ENCODE data around the gene LHFPL3. TPM values are rescaled to one million over a fixed set of nuclear protein-coding genes. Genes with fewer than 3 reads are reported as not detected.
A peak's percentile ranks its signal among the peaks of the same experiment; 100 is the strongest.

The LHFPL3 gene
- total RNA-seq, 8 experiments from 2014 or later: 1.0 to 26.2 (median 5.0) TPM; not detected in 1

GRCh38 chr7:104807671-104808070, 479.3 kb downstream of the LHFPL3 start:
- in situ Hi-C loops (cut with MboI; ENCODE audit: low pct_unique_long_range_greater_than_20kb in 2 of 9, low sequenced_read_pairs in 9 of 9, unreplicated experiment in 9 of 9): no loop called here
- H3K27ac ChIP-seq: no peak overlapping the region
- 4 to 80% (median 26%) methylated on average over 1 to 6 of the region's 6 CpGs; no CpG with 5 or more reads in 1 of the 10 experiments for WGBS, 10 experiments
- no peaks in the 10 kb centered on the region for H3K4me1 ChIP-seq (replicated peaks in 1 of 2)
- H3K4me3 ChIP-seq: no peak overlapping the region
- no peak for ATAC-seq (replicated peaks in 6 of 8)

GRCh38 chr7:104809906-104810305, 481.5 kb downstream of the LHFPL3 start:
- 86 to 100% (median 100%) methylated on average over 1 to 2 of the region's 2 CpGs; no CpG with 5 or more reads in 5 of the 10 experiments for WGBS, 10 experiments
- Histone ChIP-seq H3K27ac (no peak overlapping the region), H3K4me3 (no peak overlapping the region), H3K4me1 (replicated peaks in 1 of 2) (no peaks in the 10 kb centered on the region)
- in situ Hi-C loops (cut with MboI; ENCODE audit: low pct_unique_long_range_greater_than_20kb in 2 of 9, low sequenced_read_pairs in 9 of 9, unreplicated experiment in 9 of 9): no loop called here
- ATAC-seq (replicated peaks in 6 of 8): no peak

GRCh38 chr7:104814126-104814525, 485.7 kb downstream of the LHFPL3 start:
- in situ Hi-C loops (cut with MboI; ENCODE audit: low pct_unique_long_range_greater_than_20kb in 2 of 9, low sequenced_read_pairs in 9 of 9, unreplicated experiment in 9 of 9): no loop called here
- no peak overlapping the region for H3K4me3 ChIP-seq
- 83 to 100% (median 100%) methylated on average over 1 to 2 of the region's 3 CpGs; no CpG with 5 or more reads in 7 of the 10 experiments for WGBS, 10 experiments
- peaks cover 3 to 4% of the 10 kb centered on the region in 2 donors for H3K4me1 ChIP-seq (replicated peaks in 1 of 2)
- ATAC-seq (replicated peaks in 6 of 8): peak in 1 of 8 experiments; percentile 62
- no peak overlapping the region for H3K27ac ChIP-seq

- peak in 1 of 8 experiments; percentile 14 for ATAC-seq (replicated peaks in 6 of 8)
- in situ Hi-C loops (cut with MboI; ENCODE audit: low pct_unique_long_range_greater_than_20kb in 2 of 9, low sequenced_read_pairs in 9 of 9, unreplicated experiment in 9 of 9): no loop called here
- Histone ChIP-seq H3K4me1 (replicated peaks in 1 of 2) (peaks cover 10 to 11% of the 10 kb centered on the region in 2 donors), H3K27ac (no peak overlapping the region), H3K4me3 (no peak overlapping the region)
- 8 to 100% (median 75%) methylated on average over 1 to 9 of the region's 17 CpGs; no CpG with 5 or more reads in 3 of the 10 experiments for WGBS, 10 experiments
Observed at GRCh38 chr7:104814671-104815400, 486.4 kb downstream of the LHFPL3 start.

GRCh38 chr7:104816537-104816936, 488.1 kb downstream of the LHFPL3 start:
- WGBS, 10 experiments: 0 to 87% (median 50%) methylated on average over 1 to 2 of the region's 2 CpGs; no CpG with 5 or more reads in 3 of the 10 experiments
- Histone ChIP-seq H3K4me3 (no peak overlapping the region), H3K4me1 (replicated peaks in 1 of 2) (peaks cover 27 to 28% of the 10 kb centered on the region in 2 donors), H3K27ac (no peak overlapping the region)
- in situ Hi-C loops (cut with MboI; ENCODE audit: low pct_unique_long_range_greater_than_20kb in 2 of 9, low sequenced_read_pairs in 9 of 9, unreplicated experiment in 9 of 9): no loop called here
- ATAC-seq (replicated peaks in 6 of 8): no peak

DNA sequence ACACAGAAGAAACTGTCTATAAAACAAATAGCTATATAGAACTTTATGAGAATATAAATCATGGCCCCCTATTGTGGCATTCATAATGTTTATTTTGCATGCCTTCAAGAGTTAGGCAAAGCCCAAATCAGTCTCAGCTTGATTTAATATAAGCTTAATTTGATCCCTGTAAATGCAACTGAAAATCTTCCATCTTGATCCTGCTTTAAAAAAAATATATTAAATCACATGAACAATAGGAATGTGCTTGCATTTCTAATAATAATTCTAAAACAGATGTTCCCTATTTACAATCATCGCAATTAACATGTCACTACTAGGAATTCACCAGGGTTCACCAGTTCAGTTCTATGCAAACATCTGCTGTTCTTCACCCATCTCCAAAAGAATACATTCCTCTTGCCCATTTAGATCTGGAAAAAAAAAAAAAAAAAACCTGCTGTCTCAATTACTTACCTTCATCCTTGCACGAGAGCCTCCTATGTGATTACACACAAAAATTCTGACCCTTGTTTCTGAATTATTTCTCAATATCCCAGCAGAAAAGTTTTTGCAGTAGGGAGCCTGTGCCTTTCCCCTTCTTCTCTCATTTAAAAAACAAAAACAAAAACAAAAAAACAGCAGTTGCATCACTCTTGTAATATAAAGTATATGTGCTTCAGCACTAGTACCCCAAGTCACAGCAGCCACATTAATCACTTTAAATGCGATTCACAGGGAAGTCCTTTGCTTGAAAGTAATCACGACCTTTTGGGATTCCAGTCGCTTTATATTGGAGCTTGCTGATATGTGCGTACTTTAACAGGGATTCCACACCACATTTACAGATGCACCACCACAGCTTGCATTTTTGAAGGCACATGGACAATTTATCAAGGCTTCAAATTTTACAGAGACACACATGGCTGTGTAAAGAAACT, 490.8 kb downstream of the LHFPL3 start:
- peak in 4 of 8 experiments; percentile 24 to 83 (median 74) for ATAC-seq (replicated peaks in 6 of 8)
- peaks cover 27 to 30% of the 10 kb centered on the region in 2 donors for H3K4me1 ChIP-seq (replicated peaks in 1 of 2)
- no peak overlapping the region for H3K27ac ChIP-seq
- no peak overlapping the region for H3K4me3 ChIP-seq
- WGBS, 10 experiments: 0 to 100% (median 28%) methylated on average over 1 to 6 of the region's 6 CpGs; no CpG with 5 or more reads in 1 of the 10 experiments
- in situ Hi-C loops (cut with MboI; ENCODE audit: low pct_unique_long_range_greater_than_20kb in 2 of 9, low sequenced_read_pairs in 9 of 9, unreplicated experiment in 9 of 9): no loop called here

GRCh38 chr7:104820836-104821535, 492.6 kb downstream of the LHFPL3 start:
- peak in 3 of 8 experiments; percentile 35 to 58 (median 55) for ATAC-seq (replicated peaks in 6 of 8)
- WGBS, 10 experiments: 0 to 100% (median 71%) methylated on average over 1 to 7 of the region's 10 CpGs; no CpG with 5 or more reads in 2 of the 10 experiments
- Histone ChIP-seq H3K4me3 (no peak overlapping the region), H3K27ac (no peak overlapping the region), H3K4me1 (replicated peaks in 1 of 2) (peaks cover 27 to 30% of the 10 kb centered on the region in 2 donors)
- in situ Hi-C loops (cut with MboI; ENCODE audit: low pct_unique_long_range_greater_than_20kb in 2 of 9, low sequenced_read_pairs in 9 of 9, unreplicated experiment in 9 of 9): no loop called here

DNA sequence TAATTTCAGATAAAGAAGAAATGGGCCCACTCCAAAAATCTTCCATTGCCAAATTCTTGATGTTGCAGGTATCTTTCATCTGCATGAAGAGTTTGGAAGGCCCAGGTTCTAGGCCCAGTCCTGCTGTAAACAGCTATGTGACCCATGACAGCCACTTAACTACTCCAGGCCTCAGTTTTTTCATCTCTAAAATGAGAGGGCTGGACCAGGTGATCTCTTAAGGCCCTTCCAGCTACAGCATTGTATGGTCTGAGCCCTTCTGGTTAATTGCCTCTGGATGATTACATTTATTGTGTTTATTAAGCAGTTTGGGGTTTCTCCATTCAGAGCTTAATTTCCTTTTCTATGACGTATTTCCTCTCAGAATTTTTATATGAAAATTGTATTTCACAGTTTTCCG, 494.8 kb downstream of the LHFPL3 start:
- Histone ChIP-seq H3K4me3 (no peak overlapping the region), H3K27ac (no peak overlapping the region), H3K4me1 (replicated peaks in 1 of 2) (peaks cover 27 to 30% of the 10 kb centered on the region in 2 donors)
- in situ Hi-C loops (cut with MboI; ENCODE audit: low pct_unique_long_range_greater_than_20kb in 2 of 9, low sequenced_read_pairs in 9 of 9, unreplicated experiment in 9 of 9): no loop called here
- no peak for ATAC-seq (replicated peaks in 6 of 8)
- WGBS, 10 experiments: 75 to 100% (median 100%) methylated on average over 1 to 2 of the region's 2 CpGs

DNA sequence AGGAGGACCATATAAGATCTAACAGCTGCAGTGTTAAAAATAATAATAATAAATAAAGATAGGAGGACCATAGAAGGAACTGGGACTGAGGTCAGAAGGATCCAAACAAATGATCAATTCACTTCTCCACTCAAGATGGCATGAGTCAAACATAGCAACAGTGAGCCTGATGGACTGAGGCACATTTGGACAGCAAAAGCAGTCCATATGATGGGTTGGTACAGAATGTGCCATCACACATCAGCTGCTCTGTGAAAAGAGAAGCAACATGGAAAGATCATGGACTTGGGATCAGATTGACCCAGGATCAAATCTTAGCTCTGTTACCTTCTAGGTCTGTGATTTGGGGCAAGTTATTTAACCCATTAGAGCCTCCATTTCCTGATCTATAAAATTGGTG, 496.7 kb downstream of the LHFPL3 start:
- no peak for ATAC-seq (replicated peaks in 6 of 8)
- Histone ChIP-seq H3K27ac (no peak overlapping the region), H3K4me1 (replicated peaks in 1 of 2) (peaks cover 14 to 16% of the 10 kb centered on the region in 2 donors), H3K4me3 (no peak overlapping the region)
- in situ Hi-C loops (cut with MboI; ENCODE audit: low pct_unique_long_range_greater_than_20kb in 2 of 9, low sequenced_read_pairs in 9 of 9, unreplicated experiment in 9 of 9): loop anchor here in 1 of 9 experiments (25.0 kb wide), 2 partner anchors 188 to 563 kb away; no protein-coding TSS in a partner anchor

DNA sequence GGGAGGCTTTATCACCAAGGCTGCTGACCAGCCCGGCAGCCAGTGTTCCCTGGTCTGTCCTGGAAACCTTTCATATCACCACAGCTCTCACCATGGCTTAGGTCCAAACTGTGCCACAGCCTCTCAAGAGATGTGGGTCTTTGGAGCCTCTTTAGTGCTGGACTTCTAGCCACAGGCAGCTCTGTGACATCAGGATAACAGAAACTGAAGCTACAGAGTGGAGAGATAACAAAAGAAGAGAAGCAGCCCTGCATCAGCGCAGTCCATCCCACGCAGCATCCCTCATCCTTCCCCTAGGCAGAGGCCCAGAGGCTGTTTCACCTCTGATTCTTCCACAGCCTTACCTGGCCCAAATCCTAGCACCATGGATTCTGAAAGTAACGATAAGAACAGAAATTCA, 497.7 kb downstream of the LHFPL3 start:
- Histone ChIP-seq H3K4me3 (no peak overlapping the region), H3K4me1 (replicated peaks in 1 of 2) (peaks cover 4 to 6% of the 10 kb centered on the region in 2 donors), H3K27ac (no peak overlapping the region)
- 0 to 100% (median 83%) methylated on average over 1 to 4 of the region's 4 CpGs; no CpG with 5 or more reads in 2 of the 10 experiments for WGBS, 10 experiments
- in situ Hi-C loops (cut with MboI; ENCODE audit: low pct_unique_long_range_greater_than_20kb in 2 of 9, low sequenced_read_pairs in 9 of 9, unreplicated experiment in 9 of 9): loop anchor here in 1 of 9 experiments (25.0 kb wide), 2 partner anchors 189 to 564 kb away; no protein-coding TSS in a partner anchor
- no peak for ATAC-seq (replicated peaks in 6 of 8)

DNA sequence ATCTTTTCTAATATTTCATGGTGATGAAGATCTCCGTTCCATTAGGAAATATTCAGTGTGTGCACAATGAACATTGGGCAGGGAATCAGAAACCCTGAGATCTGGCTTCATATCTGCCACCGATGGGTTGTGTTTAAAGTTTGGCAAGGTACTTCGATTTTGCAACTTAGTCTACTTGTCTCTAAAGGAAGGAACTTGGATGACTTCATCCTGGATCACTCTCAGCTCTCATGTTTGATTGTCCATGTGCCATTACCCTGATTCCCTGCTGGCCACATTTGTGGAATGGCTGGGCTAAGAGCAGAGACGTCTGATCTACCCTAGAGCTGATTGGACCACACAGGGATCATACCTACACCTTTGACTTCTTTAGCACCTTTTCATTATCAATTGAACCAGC, 508.6 kb downstream of the LHFPL3 start:
- H3K4me3 ChIP-seq: no peak overlapping the region
- H3K27ac ChIP-seq: no peak overlapping the region
- H3K4me1 ChIP-seq (replicated peaks in 1 of 2): peaks cover 3 to 9% of the 10 kb centered on the region in 2 donors
- WGBS, 10 experiments: 0 to 100% (median 78%) methylated on average over 1 to 4 of the region's 4 CpGs; no CpG with 5 or more reads in 3 of the 10 experiments
- ATAC-seq (replicated peaks in 6 of 8): no peak
- in situ Hi-C loops (cut with MboI; ENCODE audit: low pct_unique_long_range_greater_than_20kb in 2 of 9, low sequenced_read_pairs in 9 of 9, unreplicated experiment in 9 of 9): loop anchor here in 1 of 9 experiments (25.0 kb wide), 2 partner anchors 200 to 575 kb away; no protein-coding TSS in a partner anchor

GRCh38 chr7:104838537-104839299, 510.3 kb downstream of the LHFPL3 start:
- H3K4me1 ChIP-seq (replicated peaks in 1 of 2): peaks cover 3 to 15% of the 10 kb centered on the region in 2 donors
- in situ Hi-C loops (cut with MboI; ENCODE audit: low pct_unique_long_range_greater_than_20kb in 2 of 9, low sequenced_read_pairs in 9 of 9, unreplicated experiment in 9 of 9): loop anchor here in 1 of 9 experiments (25.0 kb wide), 2 partner anchors 201 to 576 kb away; no protein-coding TSS in a partner anchor
- 0 to 100% (median 73%) methylated on average over 1 to 3 of the region's 3 CpGs for WGBS, 10 experiments

More at GRCh38 chr7:104838537-104839299, 510.3 kb downstream of the LHFPL3 start:
- peak in 1 of 8 experiments; percentile 22 for ATAC-seq (replicated peaks in 6 of 8)
- Histone ChIP-seq H3K27ac (no peak overlapping the region), H3K4me3 (no peak overlapping the region)
